H1 (cell line): ENCODE measurements around the gene CADPS. TPM values are rescaled to one million over a fixed set of nuclear protein-coding genes. Genes with fewer than 3 reads are reported as not detected.

Experiments used
- CTCF ChIA-PET: fragments of 300-600 bp; sonication (Branson Sonifier 250); formaldehyde crosslinking; loops from one replicate; lab custom pipeline; 2021; ENCODE audit not compliant: partially characterized antibody; lab: Charles Lee
- POLR2A ChIA-PET: fragments of 300-600 bp; sonication (Branson Sonifier 250); formaldehyde crosslinking; loops from one replicate; lab custom pipeline; 2021; ENCODE audit warnings: inconsistent platforms; ENCODE audit not compliant: partially characterized antibody; lab: Charles Lee
- DNase-seq, 2 experiments: peaks; one replicate each; pipeline versions ENCODE4 v3.0.0 to v3.0.0-alpha.2; 2010 to 2022; ENCODE audit warnings: low spot score in 2 of 2, low read depth in 1 of 2, mixed read lengths in 1 of 2
- FAIRE-seq: peaks from 2 replicates; lab custom pipeline; 2011; peaks lifted over from hg19 to GRCh38; lab: Jason Lieb, UNC
- H2AFZ ChIP-seq: 2 replicates; pipeline ENCODE4 v1.8.1; 2012; ENCODE audit warnings: low read length, inconsistent platforms
- H2AK5ac ChIP-seq: 2 replicates; pipeline ENCODE4 v1.6.1; 2013; ENCODE audit warnings: low read depth, low read length
- H2BK120ac ChIP-seq: replicated peaks from 2 replicates; pipeline ENCODE3; 2013; ENCODE audit warnings: low read depth, low read length, inconsistent platforms
- H2BK12ac ChIP-seq: 2 replicates; pipeline ENCODE4 v1.6.1; 2013; ENCODE audit warnings: low read depth, low read length
- H2BK15ac ChIP-seq: 2 replicates; pipeline ENCODE4 v1.6.1; 2013; ENCODE audit warnings: low read length
- H2BK20ac ChIP-seq: 2 replicates; pipeline ENCODE4 v1.6.1; 2013; ENCODE audit warnings: low read length
- H2BK5ac ChIP-seq: 2 replicates; pipeline ENCODE4 v1.6.1; 2013; ENCODE audit warnings: low read depth, low read length
- H3K14ac ChIP-seq: 2 replicates; pipeline ENCODE4 v1.6.1; 2013; ENCODE audit warnings: inconsistent platforms; ENCODE audit not compliant: insufficient read length
- H3K18ac ChIP-seq: 2 replicates; pipeline ENCODE4 v1.6.1; 2013; ENCODE audit warnings: low read length; ENCODE audit errors: extremely low read depth
- H3K23ac ChIP-seq: 2 replicates; pipeline ENCODE4 v1.6.1; 2013; ENCODE audit warnings: inconsistent platforms; ENCODE audit not compliant: insufficient read length
- H3K23me2 ChIP-seq: 2 replicates; pipeline ENCODE4 v1.6.1; 2013; ENCODE audit warnings: low read depth, low read length
- H3K27ac ChIP-seq: 2 replicates; pipeline ENCODE4 v1.6.1; 2011; ENCODE audit warnings: low read depth, low read length, inconsistent platforms
- H3K27me3 ChIP-seq, 4 experiments: replicated peaks in 1 of 4; 1 replicate in 1 of 4; 2 replicates in 3 of 4; pipeline versions ENCODE4 v1.6.1 to v1.8.1; 2011 to 2013; ENCODE audit warnings: low read length in 3 of 4, mild to moderate bottlenecking in 3 of 4, inconsistent platforms in 2 of 4, mixed read lengths in 2 of 4, moderate library complexity in 1 of 4; ENCODE audit not compliant: control insufficient read depth in 3 of 4, insufficient read depth in 3 of 4; ENCODE audit errors: extremely low read depth in 1 of 4
- H3K36me3 ChIP-seq, 4 experiments: 2 replicates each; pipeline versions ENCODE4 v1.6.1 to v1.8.1; 2011 to 2013; ENCODE audit warnings: mild to moderate bottlenecking in 4 of 4, low read length in 3 of 4, moderate library complexity in 2 of 4, control low read depth in 1 of 4, inconsistent platforms in 1 of 4; ENCODE audit not compliant: insufficient read depth in 4 of 4, control insufficient read depth in 2 of 4
- H3K4ac ChIP-seq: replicated peaks from 2 replicates; pipeline ENCODE3; 2013; ENCODE audit warnings: low read length, low read depth, mixed read lengths, inconsistent platforms; ENCODE audit not compliant: insufficient read length
- H3K4me1 ChIP-seq, 4 experiments: replicated peaks in 1 of 4; 1 replicate in 1 of 4; 2 replicates in 3 of 4; pipeline versions ENCODE4 v1.6.1 to v1.8.1; 2011 to 2013; ENCODE audit warnings: low read length in 3 of 4, inconsistent platforms in 2 of 4, mixed read lengths in 1 of 4; ENCODE audit not compliant: insufficient read depth in 4 of 4, control insufficient read depth in 3 of 4
- H3K4me2 ChIP-seq, 2 experiments: 2 replicates each; pipeline versions ENCODE4 v1.6.1 to v1.8.1; 2011 to 2013; ENCODE audit warnings: low read depth in 2 of 2, low read length in 2 of 2, control low read depth in 1 of 2, inconsistent platforms in 1 of 2, mild to moderate bottlenecking in 1 of 2; ENCODE audit not compliant: insufficient read depth in 1 of 2
- H3K4me3 ChIP-seq, 4 experiments: fragments of 200-600, 300-600 bp in 1 of 4; sonication (generic), shearing (Covaris generic), sonication (Bioruptor Twin) in 1 of 4; 2 replicates each; pipeline versions ENCODE4 v1.5.1 to v1.8.1; 2011 to 2016; ENCODE audit warnings: low read length in 4 of 4, low read depth in 3 of 4, control low read depth in 2 of 4, inconsistent platforms in 2 of 4, mild to moderate bottlenecking in 2 of 4, mixed read lengths in 1 of 4, moderate library complexity in 1 of 4; ENCODE audit not compliant: insufficient read depth in 2 of 4; ENCODE audit errors: extremely low read depth in 1 of 4
- H3K56ac ChIP-seq: replicated peaks from 2 replicates; pipeline ENCODE3; 2013; ENCODE audit warnings: low read depth, mild to moderate bottlenecking, mixed read lengths, low read length, inconsistent platforms; ENCODE audit not compliant: insufficient read length
- H3K79me1 ChIP-seq: 2 replicates; pipeline ENCODE4 v1.6.1; 2013; ENCODE audit warnings: low read depth, low read length, control low read depth
- H3K79me2 ChIP-seq, 2 experiments: 2 replicates each; pipeline versions ENCODE4 v1.6.1 to v1.8.1; 2012 to 2013; ENCODE audit warnings: low read length in 2 of 2, mild to moderate bottlenecking in 2 of 2, inconsistent platforms in 1 of 2; ENCODE audit not compliant: insufficient read depth in 2 of 2, control insufficient read depth in 1 of 2
- H3K9ac ChIP-seq, 4 experiments: replicated peaks in 1 of 4; 1 replicate in 1 of 4; 2 replicates in 3 of 4; pipeline versions ENCODE4 v1.6.1 to v1.8.1; 2011 to 2013; ENCODE audit warnings: low read depth in 3 of 4, low read length in 3 of 4, control low read depth in 2 of 4, mild to moderate bottlenecking in 2 of 4, moderate library complexity in 2 of 4, inconsistent platforms in 1 of 4; ENCODE audit errors: extremely low read depth in 1 of 4
- H3K9me3 ChIP-seq, 2 experiments: 2 replicates each; pipeline versions ENCODE4 v1.6.1 to v1.8.1; 2012 to 2013; ENCODE audit warnings: mild to moderate bottlenecking in 2 of 2, moderate library complexity in 2 of 2, control low read depth in 1 of 2, inconsistent platforms in 1 of 2, low read depth in 1 of 2, low read length in 1 of 2, mixed read lengths in 1 of 2; ENCODE audit not compliant: insufficient read depth in 2 of 2
- H4K20me1 ChIP-seq, 2 experiments: replicated peaks in 1 of 2; 2 replicates each; pipeline versions ENCODE3 to v1.8.1; 2011 to 2013; ENCODE audit warnings: inconsistent platforms in 2 of 2, low read length in 2 of 2, mild to moderate bottlenecking in 1 of 2; ENCODE audit not compliant: insufficient read depth in 2 of 2, control insufficient read depth in 1 of 2
- H4K5ac ChIP-seq: 2 replicates; pipeline ENCODE4 v1.6.1; 2013; ENCODE audit warnings: low read length, low read depth, mixed read lengths, inconsistent platforms; ENCODE audit not compliant: insufficient read length
- H4K8ac ChIP-seq: 2 replicates; pipeline ENCODE4 v1.8.0; 2013; ENCODE audit warnings: mild to moderate bottlenecking, moderate library complexity, low read length, inconsistent platforms; ENCODE audit not compliant: insufficient read depth; ENCODE audit errors: extremely low read depth
- H4K91ac ChIP-seq: replicated peaks from 2 replicates; pipeline ENCODE3; 2013; ENCODE audit warnings: low read length, mixed read lengths, inconsistent platforms; ENCODE audit not compliant: insufficient read length
- ASH2L ChIP-seq: fragments of 200-600, 300-600 bp; sonication (generic); IDR thresholded peaks from one replicate; pipeline ENCODE4 v1.7.1; 2017; ENCODE audit warnings: low read length
- CEBPB ChIP-seq: IDR thresholded peaks from 2 replicates; pipeline ENCODE4 v1.6.1; 2012; ENCODE audit warnings: low read depth, low read length
- HDAC2 ChIP-seq, 2 experiments: fragments of 300-600 bp in 1 of 2; sonication (generic) in 1 of 2; IDR thresholded peaks; 2 replicates each; pipeline ENCODE4 v1.6.1; 2011 to 2012; ENCODE audit warnings: low read depth in 2 of 2, low read length in 2 of 2, mild to moderate bottlenecking in 2 of 2, moderate library complexity in 2 of 2, borderline replicate concordance in 1 of 2, inconsistent platforms in 1 of 2
- KDM1A ChIP-seq: fragments of 200-600, 300-600 bp; sonication (generic); IDR thresholded peaks from 2 replicates; pipeline ENCODE4 v1.7.1; 2016; ENCODE audit warnings: mild to moderate bottlenecking, low read length, borderline replicate concordance
- NRF1 ChIP-seq: IDR thresholded peaks from 2 replicates; pipeline ENCODE4 v1.6.1; 2011; ENCODE audit warnings: mild to moderate bottlenecking, low read depth, low read length, improper control_type of control experiment
- POLR2AphosphoS5 ChIP-seq: IDR thresholded peaks from 2 replicates; pipeline ENCODE4 v1.6.1; 2011; ENCODE audit warnings: low read depth, low read length
- RXRA ChIP-seq: IDR thresholded peaks from 2 replicates; pipeline ENCODE4 v1.6.1; 2011; ENCODE audit warnings: low read depth, mild to moderate bottlenecking, low read length, moderate library complexity; ENCODE audit not compliant: insufficient read depth
- SIN3A ChIP-seq, 2 experiments: IDR thresholded peaks in 1 of 2; conservative IDR thresholded peaks in 1 of 2; 2 replicates each; pipeline ENCODE4 v1.6.1; 2011 to 2012; ENCODE audit warnings: low read length in 2 of 2, improper control_type of control experiment in 1 of 2, low read depth in 1 of 2, mild to moderate bottlenecking in 1 of 2
- WGBS, 2 experiments: shearing (Covaris generic) in 1 of 2; methylation state at CpG; one replicate each; pipeline versions ENCODE4 v1.1.6 to v1.1.7; 2013 to 2015; ENCODE audit warnings: low lambda C conversion rate in 2 of 2, mixed read lengths in 2 of 2, inconsistent platforms in 1 of 2, low coverage in 1 of 2, missing lambda C conversion rate in 1 of 2; ENCODE audit not compliant: insufficient replicate concordance in 2 of 2, insufficient coverage in 1 of 2, insufficient read length in 1 of 2; ENCODE audit errors: extremely low coverage in 1 of 2, missing lambda C conversion rate in 1 of 2; 5-methylcytosine and 5-hydroxymethylcytosine counted together
- polyA plus RNA-seq, 7 experiments: library from polyadenylated mRNA; depleted of rRNA in 3 of 7; stranded (reverse) in 5 of 7; unstranded in 2 of 7; fragments of >200 nt in 5 of 7; fragments of 200-250 nt in 2 of 7; gene quantifications; 1 replicate in 5 of 7; 2 replicates in 1 of 7; 4 replicates in 1 of 7; pipeline versions ENCODE4 v1.2.1 to v1.2.3, GENCODE V29; 2011 to 2013; ENCODE audit warnings: missing spikeins in 2 of 7, mixed read lengths in 2 of 7
- total RNA-seq: library from RNA; stranded (reverse); fragmentation: NEBNext Ultra II Directional; extraction: Animal tissue kit (Norgen Biotek cat#: 25700); gene quantifications from 2 replicates; pipeline ENCODE4 v1.2.1, GENCODE V29; 2021
- TF ChIP-seq, protein P1 (sequence below): IDR thresholded peaks from 2 replicates; pipeline ENCODE4 v1.6.1; 2012; ENCODE audit warnings: inconsistent platforms
- TF ChIP-seq, protein P2 (sequence below), 3 experiments: IDR thresholded peaks; 1 replicate in 2 of 3; 2 replicates in 1 of 3; pipeline versions ENCODE4 v1.5.1 to v1.6.1; 2011; ENCODE audit warnings: low read length in 3 of 3, mild to moderate bottlenecking in 3 of 3, inconsistent platforms in 2 of 3, low read depth in 1 of 3, moderate library complexity in 1 of 3; ENCODE audit not compliant: insufficient read depth in 1 of 3; ENCODE audit errors: control extremely low read depth in 1 of 3

The CADPS gene
- total and polyA plus RNA-seq, 2 of the 8 experiments (the other 6 are each of a cell fraction or from before 2014, with no cell fraction given): 7.1 to 10.2 TPM

DNA sequence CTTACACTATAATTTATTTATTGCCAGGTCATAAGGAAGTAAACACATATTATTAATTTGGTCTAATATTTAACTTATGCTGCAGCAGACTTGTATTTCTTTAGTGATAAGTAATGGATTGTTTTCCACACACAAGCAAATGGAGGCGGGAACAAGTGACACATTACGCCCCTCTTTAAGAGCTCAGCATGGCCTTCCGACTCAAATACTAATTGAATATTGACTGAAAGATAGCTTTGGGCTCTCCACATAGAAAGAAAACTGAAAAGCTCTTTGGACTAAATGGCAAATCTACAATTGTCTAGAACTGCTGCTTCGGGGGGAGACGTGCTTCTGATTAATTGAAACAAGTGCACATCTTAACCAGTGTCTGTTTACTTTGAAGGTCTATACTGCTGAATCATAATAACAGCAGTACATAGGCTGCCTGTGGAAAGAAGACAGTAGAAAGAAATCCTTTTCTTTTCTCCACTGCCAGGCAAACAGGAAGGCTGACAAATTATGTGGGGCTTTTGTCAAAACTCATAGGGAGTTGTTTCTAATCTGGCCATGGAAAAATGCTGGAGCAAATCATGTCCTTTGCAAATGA lies 15.9 kb downstream of the CADPS start:
- no peak overlapping the region for H3K23ac ChIP-seq
- no peak overlapping the region for H3K4me3 ChIP-seq
- DNase-seq (no peak), FAIRE-seq (no peak)
- no peak overlapping the region for H3K9ac ChIP-seq
- H3K36me3 ChIP-seq: no peaks in the 10 kb centered on the region
- no peak overlapping the region for H3K4me2 ChIP-seq
- no peaks in the 10 kb centered on the region for H4K20me1 ChIP-seq
- H2AK5ac ChIP-seq: no peak overlapping the region
- no peak overlapping the region for H2BK12ac ChIP-seq
- H3K23me2 ChIP-seq: no peaks in the 10 kb centered on the region
- no peak overlapping the region for H3K14ac ChIP-seq
- H4K8ac ChIP-seq: no peak overlapping the region
- no peak overlapping the region for H3K4ac ChIP-seq
- H2BK5ac ChIP-seq: no peak overlapping the region
- peak overlapping the region; percentile 51; the same call in 1 of the 2 replicates for H2BK20ac ChIP-seq
- H3K9me3 ChIP-seq: no peaks in the 10 kb centered on the region
- no peak overlapping the region for H3K56ac ChIP-seq
- H2BK15ac ChIP-seq: no peak overlapping the region
- H3K27ac ChIP-seq: no peak overlapping the region
- no peaks in the 10 kb centered on the region for H3K79me2 ChIP-seq
- peaks cover 0 to 8% (median 4%) of the 10 kb centered on the region in 4 experiments; a peak in 4 of 7 replicates for H3K4me1 ChIP-seq
- 82% methylated on average over 5 of the region's 5 CpGs; no CpG with 5 or more reads in 1 of the 2 experiments for WGBS, 2 experiments
- H4K91ac ChIP-seq: no peak overlapping the region
- ChIA-PET CTCF (interaction anchor here (1.1 to 4.0 kb wide), 6 partner anchors 10 to 209 kb away, joined by 3 to 26 read pairs (median 8); no protein-coding TSS in a partner anchor), POLR2A (interaction anchor here (1.0 to 1.2 kb wide), 2 partner anchors 13 to 15 kb away, joined by 4 to 6 read pairs; no protein-coding TSS in a partner anchor)
- no peak overlapping the region for H4K5ac ChIP-seq
- no peaks in the 10 kb centered on the region for H3K27me3 ChIP-seq
- H3K79me1 ChIP-seq: no peaks in the 10 kb centered on the region; the same call in 1 of the 2 replicates
- no peak overlapping the region for H3K18ac ChIP-seq
- no peak overlapping the region for H2BK120ac ChIP-seq
- no peak overlapping the region for H2AFZ ChIP-seq
- no peak for TF ChIP-seq KDM1A
- TF ChIP-seq SIN3A (conservative IDR thresholded peaks at IDR 0.05 in 1 of 2, IDR thresholded peaks at IDR 0.05 in 1 of 2; ENCODE audit: low read depth in 1 of 2, low read length in 2 of 2): no peak
- TF ChIP-seq, protein P1, sequence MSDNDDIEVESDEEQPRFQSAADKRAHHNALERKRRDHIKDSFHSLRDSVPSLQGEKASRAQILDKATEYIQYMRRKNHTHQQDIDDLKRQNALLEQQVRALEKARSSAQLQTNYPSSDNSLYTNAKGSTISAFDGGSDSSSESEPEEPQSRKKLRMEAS: no peak
- TF ChIP-seq CEBPB: no peak
- TF ChIP-seq, protein P2, sequence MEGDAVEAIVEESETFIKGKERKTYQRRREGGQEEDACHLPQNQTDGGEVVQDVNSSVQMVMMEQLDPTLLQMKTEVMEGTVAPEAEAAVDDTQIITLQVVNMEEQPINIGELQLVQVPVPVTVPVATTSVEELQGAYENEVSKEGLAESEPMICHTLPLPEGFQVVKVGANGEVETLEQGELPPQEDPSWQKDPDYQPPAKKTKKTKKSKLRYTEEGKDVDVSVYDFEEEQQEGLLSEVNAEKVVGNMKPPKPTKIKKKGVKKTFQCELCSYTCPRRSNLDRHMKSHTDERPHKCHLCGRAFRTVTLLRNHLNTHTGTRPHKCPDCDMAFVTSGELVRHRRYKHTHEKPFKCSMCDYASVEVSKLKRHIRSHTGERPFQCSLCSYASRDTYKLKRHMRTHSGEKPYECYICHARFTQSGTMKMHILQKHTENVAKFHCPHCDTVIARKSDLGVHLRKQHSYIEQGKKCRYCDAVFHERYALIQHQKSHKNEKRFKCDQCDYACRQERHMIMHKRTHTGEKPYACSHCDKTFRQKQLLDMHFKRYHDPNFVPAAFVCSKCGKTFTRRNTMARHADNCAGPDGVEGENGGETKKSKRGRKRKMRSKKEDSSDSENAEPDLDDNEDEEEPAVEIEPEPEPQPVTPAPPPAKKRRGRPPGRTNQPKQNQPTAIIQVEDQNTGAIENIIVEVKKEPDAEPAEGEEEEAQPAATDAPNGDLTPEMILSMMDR (IDR thresholded peaks at IDR 0.05; ENCODE audit: control extremely low read depth in 1 of 3, insufficient read depth in 1 of 3, low read depth in 1 of 3, low read length in 3 of 3): no peak
- TF ChIP-seq POLR2AphosphoS5: no peak
- TF ChIP-seq ASH2L: no peak
- TF ChIP-seq NRF1: no peak
- TF ChIP-seq HDAC2 (IDR thresholded peaks at IDR 0.05; ENCODE audit: borderline replicate concordance in 1 of 2, low read depth in 2 of 2, low read length in 2 of 2): no peak
- no peak for TF ChIP-seq RXRA
